GM12878 (cell line): ENCODE results near the gene PCCA. TPM values are rescaled to one million over a fixed set of nuclear protein-coding genes. Genes with fewer than 3 reads are reported as not detected.

Experiments
- ATAC-seq: fragments of 200-7000 bp; cut with Tn5 transposase; 3 replicates; pipeline ENCODE4 v1.9.1; 2020; ENCODE audit warnings: mild to moderate bottlenecking, moderate library complexity
- BruUV-seq: library from RNA; stranded (reverse); fragments of 400-500 nt; replicated peaks from 2 replicates; lab custom pipeline; 2021; lab: Mats Ljungman, UMichigan
- CTCF ChIA-PET: fragments of 300-600 bp; sonication (Branson Sonifier 250); formaldehyde crosslinking; extraction: SDS; loops from one replicate; lab custom pipeline; 2021; ENCODE audit warnings: inconsistent platforms; lab: Yijun Ruan, JAX
- POLR2A ChIA-PET: fragments of 350-600 bp; formaldehyde crosslinking; extraction: SDS; loops from one replicate; lab custom pipeline; 2021; ENCODE audit warnings: inconsistent platforms; lab: Charles Lee
- RAD21 ChIA-PET: fragments of 300-600 bp; sonication (Branson Sonifier 250); formaldehyde crosslinking; loops from one replicate; lab custom pipeline; 2023; ENCODE audit warnings: antibody characterized with exemption; ENCODE audit not compliant: unreplicated experiment; lab: Charles Lee
- SMC1A ChIA-PET: fragments of 300-600 bp; sonication (Branson Sonifier 250); formaldehyde crosslinking; loops from one replicate; lab custom pipeline; 2023; ENCODE audit not compliant: unreplicated experiment, uncharacterized antibody; lab: Charles Lee
- DNase-seq: peaks from one replicate; pipeline ENCODE4 v3.0.0-alpha.2; 2011; ENCODE audit warnings: low read depth, low spot score
- FAIRE-seq: peaks from 3 replicates; lab custom pipeline; 2011; peaks lifted over from hg19 to GRCh38; lab: Jason Lieb, UNC
- H2AFZ ChIP-seq: 2 replicates; pipeline ENCODE4 v1.6.0; 2011; ENCODE audit warnings: low read depth, low read length, control low read depth; ENCODE audit not compliant: control insufficient read depth
- H3K27ac ChIP-seq: 2 replicates; pipeline ENCODE4 v1.5.1; 2011; ENCODE audit warnings: control low read depth; ENCODE audit not compliant: control insufficient read depth, insufficient read depth
- H3K27me3 ChIP-seq, 2 experiments: replicated peaks in 1 of 2; 2 replicates each; pipeline versions ENCODE4 v1.6.0 to v1.6.1; 2011; ENCODE audit warnings: low read length in 1 of 2; ENCODE audit not compliant: control insufficient read depth in 2 of 2, insufficient read depth in 2 of 2
- H3K36me3 ChIP-seq, 2 experiments: 2 replicates each; pipeline ENCODE4 v1.5.1; 2011; ENCODE audit warnings: low read length in 1 of 2; ENCODE audit not compliant: control insufficient read depth in 2 of 2, insufficient read depth in 2 of 2
- H3K4me1 ChIP-seq: 2 replicates; pipeline ENCODE4 v1.6.1; 2011; ENCODE audit warnings: mild to moderate bottlenecking, low read length, moderate library complexity, mixed read lengths; ENCODE audit not compliant: control insufficient read depth, insufficient read depth
- H3K4me2 ChIP-seq: 2 replicates; pipeline ENCODE4 v1.6.0; 2011; ENCODE audit warnings: control low read depth; ENCODE audit not compliant: control insufficient read depth, insufficient read depth
- H3K4me3 ChIP-seq: fragments of 200-600 bp; sonication (generic); 2 replicates; pipeline ENCODE4 v1.5.1; 2016
- H3K79me2 ChIP-seq: 2 replicates; pipeline ENCODE4 v1.6.0; 2011; ENCODE audit warnings: low read length; ENCODE audit not compliant: control insufficient read depth, insufficient read depth
- H3K9ac ChIP-seq: 2 replicates; pipeline ENCODE4 v1.8.0; 2011; ENCODE audit warnings: low read length, control low read depth, mixed read lengths; ENCODE audit not compliant: control insufficient read depth, insufficient read depth
- H3K9me3 ChIP-seq: replicated peaks from 3 replicates; pipeline ENCODE4 v1.5.1; 2011; ENCODE audit warnings: mild to moderate bottlenecking, low read length; ENCODE audit not compliant: control insufficient read depth, insufficient read depth
- H4K20me1 ChIP-seq: 2 replicates; pipeline ENCODE4 v1.6.0; 2011; ENCODE audit not compliant: control insufficient read depth, insufficient read depth
- ATF7 ChIP-seq: fragments of 450-650 bp; IDR thresholded peaks from 2 replicates; pipeline ENCODE4 v1.6.1; 2016; ENCODE audit warnings: low read depth, mild to moderate bottlenecking
- BCL3 ChIP-seq: IDR thresholded peaks from 2 replicates; pipeline ENCODE4 v1.6.1; 2011; ENCODE audit warnings: borderline replicate concordance, low read depth, mild to moderate bottlenecking, moderate library complexity, low read length; ENCODE audit not compliant: insufficient read depth, poor library complexity, severe bottlenecking
- E2F4 ChIP-seq: IDR thresholded peaks from 2 replicates; pipeline ENCODE4 v1.6.1; 2012; ENCODE audit warnings: low read depth, low read length, improper control_type of control experiment
- EZH2 ChIP-seq: IDR thresholded peaks from 2 replicates; pipeline ENCODE4 v1.6.1; 2012; ENCODE audit warnings: low read depth, mild to moderate bottlenecking, control low read depth, inconsistent platforms, low read length, borderline replicate concordance; ENCODE audit not compliant: control insufficient read depth
- HSF1 ChIP-seq: fragments of 150-350 bp; IDR thresholded peaks from 2 replicates; pipeline ENCODE4 v1.6.1; 2014; ENCODE audit warnings: mild to moderate bottlenecking, low read depth, low read length
- KDM1A ChIP-seq: fragments of 200-600 bp; sonication (generic); IDR thresholded peaks from 2 replicates; pipeline ENCODE4 v1.6.1; 2016; ENCODE audit warnings: borderline replicate concordance
- MEF2A ChIP-seq: IDR thresholded peaks from 2 replicates; pipeline ENCODE4 v1.6.1; 2011; ENCODE audit warnings: low read depth, mild to moderate bottlenecking, low read length, moderate library complexity; ENCODE audit not compliant: insufficient read depth
- NBN ChIP-seq: fragments of 450-650 bp; IDR thresholded peaks from 2 replicates; pipeline ENCODE4 v1.6.1; 2016
- NR2F1 ChIP-seq: fragments of 450-650 bp; conservative IDR thresholded peaks from 2 replicates; pipeline ENCODE4 v1.6.1; 2017; ENCODE audit warnings: mild to moderate bottlenecking
- PAX8 ChIP-seq: fragments of 450-650 bp; IDR thresholded peaks from 2 replicates; pipeline ENCODE4 v1.6.1; 2017; ENCODE audit warnings: mild to moderate bottlenecking, moderate library complexity
- PML ChIP-seq: IDR thresholded peaks from 2 replicates; pipeline ENCODE4 v1.6.1; 2012; ENCODE audit warnings: low read length, inconsistent platforms
- RAD51 ChIP-seq: fragments of 450-650 bp; IDR thresholded peaks from 2 replicates; pipeline ENCODE4 v1.6.1; 2016; ENCODE audit warnings: moderate library complexity, mild to moderate bottlenecking, inconsistent platforms
- RUNX3 ChIP-seq: IDR thresholded peaks from 2 replicates; pipeline ENCODE4 v1.6.1; 2012; ENCODE audit warnings: low read length, inconsistent platforms
- SMAD5 ChIP-seq: IDR thresholded peaks from 2 replicates; pipeline ENCODE4 v1.6.1; 2016; ENCODE audit warnings: antibody characterized with exemption, low read depth
- ZBED1 ChIP-seq: IDR thresholded peaks from 2 replicates; pipeline ENCODE4 v1.6.1; 2016; ENCODE audit warnings: borderline replicate concordance
- WGBS: methylation state at CpG from one replicate; pipeline ENCODE4 v1.1.6; 2016; ENCODE audit warnings: low lambda C conversion rate; ENCODE audit not compliant: insufficient replicate concordance, insufficient coverage; ENCODE audit errors: missing lambda C conversion rate; 5-methylcytosine and 5-hydroxymethylcytosine counted together
- in situ Hi-C: fragments of 300-500 bp; cut with MboI; formaldehyde crosslinking; loops from 9 replicates; pipeline ENCODE4 v1.14.3; 2018; ENCODE audit warnings: mixed read lengths
- intact Hi-C: fragments of 100-400 bp; cut with micrococcal nuclease; formaldehyde crosslinking; loops from one replicate; pipeline ENCODE4 v1.14.2; 2022; ENCODE audit not compliant: unreplicated experiment
- polyA plus RNA-seq, 11 experiments: library from polyadenylated mRNA; depleted of rRNA in 4 of 11; unstranded in 6 of 11; stranded (reverse) in 5 of 11; fragments of >200 nt; fragmentation: Nextera tagmentation in 4 of 11; fragmentation: Illumina TruSeq in 1 of 11; extraction: Ambion mirVana in 4 of 11; extraction: Trizol in 1 of 11; gene quantifications; 1 replicate in 1 of 11; 2 replicates in 10 of 11; pipeline versions ENCODE4 v1.2.1 to v1.2.3, GENCODE V29; 2011 to 2016; ENCODE audit warnings: inconsistent platforms in 2 of 11, missing spikeins in 2 of 11, low read depth in 1 of 11
- total RNA-seq, 4 experiments: library from RNA; depleted of rRNA in 3 of 4; stranded (reverse); fragments of >200 nt in 3 of 4; fragmentation: Illumina TruSeq in 1 of 4; extraction: Trizol in 1 of 4; gene quantifications; 2 replicates each; pipeline versions ENCODE4 v1.2.1 to v1.2.3, GENCODE V29; 2013 to 2021

Gene PCCA
- total and polyA plus RNA-seq, 10 of the 15 experiments (the other 5 are each of a cell fraction or from before 2014, with no cell fraction given), result 5.9 to 18.2 (median 12.4) TPM

- Histone ChIP-seq H4K20me1 (no peaks in the 10 kb centered on the region), H3K4me1 (no peaks in the 10 kb centered on the region), H3K27ac (no peak overlapping the region), H3K27me3 (no peaks in the 10 kb centered on the region), H3K9ac (no peak overlapping the region), H3K36me3 (peaks cover 0 to 2% of the 10 kb centered on the region in 2 experiments; a peak in 2 of 4 replicates), H2AFZ (no peak overlapping the region), H3K4me2 (no peak overlapping the region), H3K79me2 (no peaks in the 10 kb centered on the region), H3K9me3 (no peaks in the 10 kb centered on the region), H3K4me3 (no peak overlapping the region)
- ChIA-PET CTCF (no interaction called here), RAD21 (no interaction called here), POLR2A (no interaction called here), SMC1A (no interaction called here)
- intact Hi-C loops (no loop called here), in situ Hi-C loops (no loop called here)
- FAIRE-seq (no peak), ATAC-seq (no peak), DNase-seq (no peak)
- 87% methylated on average over 11 of the region's 11 CpGs for WGBS
- TF ChIP-seq E2F4 (no peak), RAD51 (no peak), HSF1 (no peak), SMAD5 (no peak), KDM1A (no peak), MEF2A (no peak), BCL3 (no peak), NBN (no peak), PAX8 (no peak), PML (no peak), ATF7 (no peak), NR2F1 (no peak), ZBED1 (no peak), RUNX3 (no peak), EZH2 (no peak)
- BruUV-seq, result no TSS peak
Measured at GRCh38 chr13:100528820-100529219, 439.9 kb downstream of the PCCA start.
